HEK293 (cell line): ENCODE measurements around the gene EOGT.

ENCODE experiments used
- CTCF ChIA-PET: fragments of 350-600 bp; formaldehyde crosslinking; extraction: SDS; loops from one replicate; lab custom pipeline; 2021; ENCODE audit warnings: antibody characterized with exemption; lab: Yijun Ruan, JAX
- POLR2A ChIA-PET: fragments of 300-600 bp; formaldehyde crosslinking; extraction: SDS; loops from one replicate; lab custom pipeline; 2020; ENCODE audit warnings: antibody characterized with exemption, inconsistent platforms; lab: Yijun Ruan, JAX
- H3K27ac ChIP-seq: fragments of 200-500 bp; sonication (Bioruptor generic); 2 replicates; pipeline ENCODE4 v1.5.1; 2014; ENCODE audit warnings: low read depth, low read length, control low read depth, inconsistent platforms; ENCODE audit errors: extremely low read depth
- H3K36me3 ChIP-seq, 2 experiments: fragments of 200-500 bp in 1 of 2; sonication (Bioruptor generic) in 1 of 2; 1 replicate in 1 of 2; 2 replicates in 1 of 2; pipeline ENCODE4 v1.5.1; 2014 to 2017; ENCODE audit warnings: inconsistent platforms in 2 of 2, low read length in 2 of 2; ENCODE audit not compliant: control insufficient read depth in 2 of 2, insufficient read depth in 1 of 2
- H3K4me1 ChIP-seq: fragments of 200-500 bp; sonication (Bioruptor generic); 2 replicates; pipeline ENCODE4 v1.5.1; 2014; ENCODE audit warnings: mild to moderate bottlenecking, low read length, inconsistent platforms; ENCODE audit not compliant: control insufficient read depth, insufficient read depth
- H3K4me3 ChIP-seq: 2 replicates; pipeline ENCODE4 v1.5.1; 2011; ENCODE audit warnings: low read depth, mild to moderate bottlenecking, control low read depth, low read length, moderate library complexity
- H3K9me3 ChIP-seq: fragments of 200-500 bp; sonication (Bioruptor generic); 2 replicates; pipeline ENCODE4 v1.5.1; 2014; ENCODE audit warnings: low read depth, low read length, inconsistent platforms; ENCODE audit not compliant: control insufficient read depth, insufficient read depth
- BCL11B ChIP-seq: fragments of 450-650 bp; formaldehyde crosslinking; IDR thresholded peaks from 2 replicates; pipeline ENCODE4 v1.5.1; 2016; ENCODE audit warnings: low read depth, missing biosample characterization, missing genetic modification characterization
- GLIS1 ChIP-seq: fragments of 450-650 bp; formaldehyde crosslinking; IDR thresholded peaks from 2 replicates; pipeline ENCODE4 v1.5.1; 2016; ENCODE audit warnings: missing biosample characterization, missing genetic modification characterization
- KLF8 ChIP-seq: fragments of 450-650 bp; formaldehyde crosslinking; IDR thresholded peaks from 2 replicates; pipeline ENCODE4 v1.5.1; 2016; ENCODE audit warnings: missing biosample characterization, missing genetic modification characterization
- MYNN ChIP-seq: fragments of 450-650 bp; formaldehyde crosslinking; IDR thresholded peaks from 2 replicates; pipeline ENCODE4 v1.5.1; 2016; ENCODE audit warnings: missing biosample characterization, missing genetic modification characterization, borderline replicate concordance
- WT1 ChIP-seq: fragments of 450-650 bp; formaldehyde crosslinking; IDR thresholded peaks from 2 replicates; pipeline ENCODE4 v1.5.1; 2016; ENCODE audit warnings: missing biosample characterization, missing genetic modification characterization
- ZBTB11 ChIP-seq: fragments of 450-650 bp; formaldehyde crosslinking; conservative IDR thresholded peaks from 2 replicates; pipeline ENCODE4 v1.5.1; 2016; ENCODE audit warnings: low read depth, missing biosample characterization, missing genetic modification characterization
- ZBTB44 ChIP-seq: fragments of 450-650 bp; IDR thresholded peaks from 2 replicates; pipeline ENCODE4 v1.5.1; 2018; ENCODE audit warnings: missing biosample characterization, mild to moderate bottlenecking, missing genetic modification characterization
- ZBTB48 ChIP-seq: fragments of 450-650 bp; formaldehyde crosslinking; IDR thresholded peaks from 2 replicates; pipeline ENCODE4 v1.5.1; 2016; ENCODE audit warnings: missing biosample characterization, missing genetic modification characterization
- ZFP41 ChIP-seq: fragments of 450-650 bp; formaldehyde crosslinking; IDR thresholded peaks from 2 replicates; pipeline ENCODE4 v1.5.1; 2016; ENCODE audit warnings: missing biosample characterization, missing genetic modification characterization, borderline replicate concordance
- ZIC2 ChIP-seq: fragments of 450-650 bp; formaldehyde crosslinking; IDR thresholded peaks from 2 replicates; pipeline ENCODE4 v1.5.1; 2016; ENCODE audit warnings: missing biosample characterization, missing genetic modification characterization
- ZNF10 ChIP-seq: fragments of 450-650 bp; formaldehyde crosslinking; IDR thresholded peaks from 2 replicates; pipeline ENCODE4 v1.5.1; 2017; ENCODE audit warnings: missing biosample characterization, missing genetic modification characterization
- ZNF114 ChIP-seq: fragments of 450-650 bp; formaldehyde crosslinking; IDR thresholded peaks from 2 replicates; pipeline ENCODE4 v1.5.0; 2017; ENCODE audit warnings: missing biosample characterization, missing genetic modification characterization
- ZNF23 ChIP-seq: fragments of 450-650 bp; formaldehyde crosslinking; IDR thresholded peaks from 2 replicates; pipeline ENCODE4 v1.5.1; 2016; ENCODE audit warnings: missing biosample characterization, missing genetic modification characterization, borderline replicate concordance
- ZNF239 ChIP-seq: fragments of 450-650 bp; formaldehyde crosslinking; IDR thresholded peaks from 2 replicates; pipeline ENCODE4 v1.5.1; 2016; ENCODE audit warnings: missing biosample characterization, missing genetic modification characterization
- ZNF341 ChIP-seq: fragments of 450-650 bp; formaldehyde crosslinking; IDR thresholded peaks from 2 replicates; pipeline ENCODE4; 2016; ENCODE audit warnings: low read depth, missing biosample characterization, missing genetic modification characterization
- ZNF366 ChIP-seq: fragments of 450-650 bp; formaldehyde crosslinking; conservative IDR thresholded peaks from 2 replicates; pipeline ENCODE4 v1.5.1; 2016; ENCODE audit warnings: missing biosample characterization, missing genetic modification characterization
- ZNF426 ChIP-seq: fragments of 450-650 bp; formaldehyde crosslinking; IDR thresholded peaks from 2 replicates; pipeline ENCODE4 v1.5.1; 2017; ENCODE audit warnings: missing biosample characterization, missing genetic modification characterization, mild to moderate bottlenecking, inconsistent platforms, moderate library complexity
- ZNF514 ChIP-seq: fragments of 450-650 bp; formaldehyde crosslinking; IDR thresholded peaks from 2 replicates; pipeline ENCODE4 v1.5.1; 2016; ENCODE audit warnings: missing biosample characterization, missing genetic modification characterization
- ZNF530 ChIP-seq: fragments of 450-650 bp; formaldehyde crosslinking; IDR thresholded peaks from 2 replicates; pipeline ENCODE4 v1.5.1; 2016; ENCODE audit warnings: low read depth, missing biosample characterization, missing genetic modification characterization
- ZNF549 ChIP-seq: fragments of 450-650 bp; IDR thresholded peaks from 2 replicates; pipeline ENCODE4 v1.5.1; 2018; ENCODE audit warnings: missing biosample characterization, missing genetic modification characterization, mild to moderate bottlenecking, inconsistent platforms, moderate library complexity
- ZNF791 ChIP-seq: fragments of 450-650 bp; formaldehyde crosslinking; IDR thresholded peaks from 2 replicates; pipeline ENCODE4 v1.5.1; 2016; ENCODE audit warnings: missing biosample characterization, missing genetic modification characterization
- TF ChIP-seq, protein P1 (sequence below): fragments of 450-650 bp; formaldehyde crosslinking; IDR thresholded peaks from 2 replicates; pipeline ENCODE4 v1.5.1; 2016; ENCODE audit warnings: missing biosample characterization, missing genetic modification characterization
- TF ChIP-seq, protein P2 (sequence below): fragments of 450-650 bp; formaldehyde crosslinking; IDR thresholded peaks from 2 replicates; pipeline ENCODE4 v1.5.1; 2016; ENCODE audit warnings: missing biosample characterization, missing genetic modification characterization
- TF ChIP-seq, protein P3 (sequence below): fragments of 450-650 bp; formaldehyde crosslinking; IDR thresholded peaks from 2 replicates; pipeline ENCODE4 v1.5.1; 2016; ENCODE audit warnings: missing biosample characterization, missing genetic modification characterization
- TF ChIP-seq, protein P4 (sequence below): fragments of 450-650 bp; formaldehyde crosslinking; IDR thresholded peaks from 2 replicates; pipeline ENCODE4 v1.5.1; 2016; ENCODE audit warnings: missing biosample characterization, missing genetic modification characterization, borderline replicate concordance
- TF ChIP-seq, protein P5 (sequence below): fragments of 450-650 bp; formaldehyde crosslinking; IDR thresholded peaks from 2 replicates; pipeline ENCODE4 v1.5.1; 2016; ENCODE audit warnings: missing biosample characterization, missing genetic modification characterization

The EOGT gene

GRCh38 chr3:69052472-69052898 is 39.0 kb upstream of the EOGT start:
- no peaks in the 10 kb centered on the region for H3K9me3 ChIP-seq
- no peaks in the 10 kb centered on the region for H3K4me1 ChIP-seq
- ChIA-PET POLR2A (interaction anchor here (1.0 to 1.6 kb wide), 2 partner anchors 26 to 39 kb away, joined by 3 to 6 read pairs; partner anchors contain the start of gene EOGT), CTCF (interaction anchor here (0.6 to 1.4 kb wide), 2 partner anchors 10 to 373 kb away, joined by 3 read pairs; no protein-coding TSS in a partner anchor)
- no peak overlapping the region for H3K27ac ChIP-seq
- H3K36me3 ChIP-seq = peaks cover 13 to 36% of the 10 kb centered on the region in 2 experiments; a peak in 2 of 3 replicates
- H3K4me3 ChIP-seq = peak overlapping the region; percentile 87
- TF ChIP-seq MYNN (tag by site-specific recombination) = no peak
- TF ChIP-seq, protein P1, sequence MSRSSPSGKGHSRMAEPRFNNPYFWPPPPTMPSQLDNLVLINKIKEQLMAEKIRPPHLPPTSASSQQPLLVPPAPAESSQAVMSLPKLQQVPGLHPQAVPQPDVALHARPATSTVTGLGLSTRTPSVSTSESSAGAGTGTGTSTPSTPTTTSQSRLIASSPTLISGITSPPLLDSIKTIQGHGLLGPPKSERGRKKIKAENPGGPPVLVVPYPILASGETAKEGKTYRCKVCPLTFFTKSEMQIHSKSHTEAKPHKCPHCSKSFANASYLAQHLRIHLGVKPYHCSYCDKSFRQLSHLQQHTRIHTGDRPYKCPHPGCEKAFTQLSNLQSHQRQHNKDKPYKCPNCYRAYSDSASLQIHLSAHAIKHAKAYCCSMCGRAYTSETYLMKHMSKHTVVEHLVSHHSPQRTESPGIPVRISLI = no peak
- no peak for TF ChIP-seq ZNF530 (tag by site-specific recombination)
- no peak for TF ChIP-seq ZNF10
- TF ChIP-seq ZNF239 (tag by site-specific recombination) = no peak
- TF ChIP-seq, protein P2, sequence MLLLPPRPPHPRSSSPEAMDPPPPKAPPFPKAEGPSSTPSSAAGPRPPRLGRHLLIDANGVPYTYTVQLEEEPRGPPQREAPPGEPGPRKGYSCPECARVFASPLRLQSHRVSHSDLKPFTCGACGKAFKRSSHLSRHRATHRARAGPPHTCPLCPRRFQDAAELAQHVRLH = no peak
- no peak for TF ChIP-seq ZFP41 (tag by site-specific recombination)
- no peak for TF ChIP-seq ZNF514
- no peak for TF ChIP-seq ZNF549
- TF ChIP-seq, protein P3, sequence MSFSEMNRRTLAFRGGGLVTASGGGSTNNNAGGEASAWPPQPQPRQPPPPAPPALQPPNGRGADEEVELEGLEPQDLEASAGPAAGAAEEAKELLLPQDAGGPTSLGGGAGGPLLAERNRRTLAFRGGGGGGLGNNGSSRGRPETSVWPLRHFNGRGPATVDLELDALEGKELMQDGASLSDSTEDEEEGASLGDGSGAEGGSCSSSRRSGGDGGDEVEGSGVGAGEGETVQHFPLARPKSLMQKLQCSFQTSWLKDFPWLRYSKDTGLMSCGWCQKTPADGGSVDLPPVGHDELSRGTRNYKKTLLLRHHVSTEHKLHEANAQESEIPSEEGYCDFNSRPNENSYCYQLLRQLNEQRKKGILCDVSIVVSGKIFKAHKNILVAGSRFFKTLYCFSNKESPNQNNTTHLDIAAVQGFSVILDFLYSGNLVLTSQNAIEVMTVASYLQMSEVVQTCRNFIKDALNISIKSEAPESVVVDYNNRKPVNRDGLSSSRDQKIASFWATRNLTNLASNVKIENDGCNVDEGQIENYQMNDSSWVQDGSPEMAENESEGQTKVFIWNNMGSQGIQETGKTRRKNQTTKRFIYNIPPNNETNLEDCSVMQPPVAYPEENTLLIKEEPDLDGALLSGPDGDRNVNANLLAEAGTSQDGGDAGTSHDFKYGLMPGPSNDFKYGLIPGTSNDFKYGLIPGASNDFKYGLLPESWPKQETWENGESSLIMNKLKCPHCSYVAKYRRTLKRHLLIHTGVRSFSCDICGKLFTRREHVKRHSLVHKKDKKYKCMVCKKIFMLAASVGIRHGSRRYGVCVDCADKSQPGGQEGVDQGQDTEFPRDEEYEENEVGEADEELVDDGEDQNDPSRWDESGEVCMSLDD (tag by site-specific recombination) = no peak
- TF ChIP-seq ZBTB11 (tag by site-specific recombination) = 0 out of 2 replicates have a peak, but pooled peaks have one; percentile 9
- TF ChIP-seq WT1 (tag by site-specific recombination) = no peak
- no peak for TF ChIP-seq ZNF114
- TF ChIP-seq ZBTB44 (tag by site-specific recombination) = no peak
- no peak for TF ChIP-seq ZBTB48
- no peak for TF ChIP-seq BCL11B (tag by site-specific recombination)
- TF ChIP-seq ZNF23 = no peak
- TF ChIP-seq ZNF366 = 0 out of 2 replicates have a peak, but pooled peaks have one; percentile 11
- TF ChIP-seq ZNF426 (tag by site-specific recombination) = no peak
- no peak for TF ChIP-seq ZIC2 (tag by site-specific recombination)
- no peak for TF ChIP-seq GLIS1 (tag by site-specific recombination)
- TF ChIP-seq, protein P4, sequence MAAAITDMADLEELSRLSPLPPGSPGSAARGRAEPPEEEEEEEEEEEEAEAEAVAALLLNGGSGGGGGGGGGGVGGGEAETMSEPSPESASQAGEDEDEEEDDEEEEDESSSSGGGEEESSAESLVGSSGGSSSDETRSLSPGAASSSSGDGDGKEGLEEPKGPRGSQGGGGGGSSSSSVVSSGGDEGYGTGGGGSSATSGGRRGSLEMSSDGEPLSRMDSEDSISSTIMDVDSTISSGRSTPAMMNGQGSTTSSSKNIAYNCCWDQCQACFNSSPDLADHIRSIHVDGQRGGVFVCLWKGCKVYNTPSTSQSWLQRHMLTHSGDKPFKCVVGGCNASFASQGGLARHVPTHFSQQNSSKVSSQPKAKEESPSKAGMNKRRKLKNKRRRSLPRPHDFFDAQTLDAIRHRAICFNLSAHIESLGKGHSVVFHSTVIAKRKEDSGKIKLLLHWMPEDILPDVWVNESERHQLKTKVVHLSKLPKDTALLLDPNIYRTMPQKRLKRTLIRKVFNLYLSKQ = no peak
- TF ChIP-seq, protein P5, sequence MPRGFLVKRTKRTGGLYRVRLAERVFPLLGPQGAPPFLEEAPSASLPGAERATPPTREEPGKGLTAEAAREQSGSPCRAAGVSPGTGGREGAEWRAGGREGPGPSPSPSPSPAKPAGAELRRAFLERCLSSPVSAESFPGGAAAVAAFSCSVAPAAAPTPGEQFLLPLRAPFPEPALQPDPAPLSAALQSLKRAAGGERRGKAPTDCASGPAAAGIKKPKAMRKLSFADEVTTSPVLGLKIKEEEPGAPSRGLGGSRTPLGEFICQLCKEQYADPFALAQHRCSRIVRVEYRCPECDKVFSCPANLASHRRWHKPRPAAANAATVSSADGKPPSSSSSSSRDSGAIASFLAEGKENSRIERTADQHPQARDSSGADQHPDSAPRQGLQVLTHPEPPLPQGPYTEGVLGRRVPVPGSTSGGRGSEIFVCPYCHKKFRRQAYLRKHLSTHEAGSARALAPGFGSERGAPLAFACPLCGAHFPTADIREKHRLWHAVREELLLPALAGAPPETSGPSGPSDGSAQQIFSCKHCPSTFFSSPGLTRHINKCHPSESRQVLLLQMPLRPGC (tag by site-specific recombination) = no peak
- no peak for TF ChIP-seq ZNF791 (tag by site-specific recombination)
- TF ChIP-seq ZNF341 = no peak
- no peak for TF ChIP-seq KLF8 (tag by site-specific recombination)
